RCC 7860 (cell line): Measurements from ENCODE around the gene RNF212.
A peak's percentile ranks its signal among the peaks of the same experiment; 100 is the strongest.

Source experiments
- DNase-seq: peaks from one replicate; pipeline ENCODE4 v3.0.0-alpha.2; 2015; ENCODE audit warnings: low spot score
- FAIRE-seq: peaks from 2 replicates; lab custom pipeline; 2012; peaks lifted over from hg19 to GRCh38; lab: Jason Lieb, UNC

RNF212 gene

GRCh38 chr4:1115528-1116293 is 2.3 kb upstream of the RNF212 start:
- no peak for FAIRE-seq

GRCh38 chr4:1112821-1113182 is 562 bp downstream of the RNF212 start:
- no peak for FAIRE-seq
- DNase-seq = no peak

More at GRCh38 chr4:1115528-1116293, 2.3 kb upstream of the RNF212 start:
- no peak for DNase-seq

- DNase-seq (no peak), FAIRE-seq (no peak)
Observed at GRCh38 chr4:1112174-1112820, 1.1 kb downstream of the RNF212 start.

- DNase-seq = no peak
- FAIRE-seq = no peak
Observed at GRCh38 chr4:1111259-1111809, 2.0 kb downstream of the RNF212 start.

- DNase-seq (peak; percentile 76), FAIRE-seq (peak; percentile 94)
Observed at GRCh38 chr4:1109898-1110506, 3.4 kb downstream of the RNF212 start.

- no peak for FAIRE-seq
Observed at GRCh38 chr4:1109333-1109732, 4.0 kb downstream of the RNF212 start.

GRCh38 chr4:1105662-1106061 is 7.7 kb downstream of the RNF212 start:
- DNase-seq (no peak), FAIRE-seq (no peak)

More at GRCh38 chr4:1109333-1109732, 4.0 kb downstream of the RNF212 start:
- no peak for DNase-seq

GRCh38 chr4:1105067-1105466 is 8.3 kb downstream of the RNF212 start:
- no peak for DNase-seq
- FAIRE-seq = no peak

GRCh38 chr4:1104647-1105046 is 8.7 kb downstream of the RNF212 start:
- FAIRE-seq (no peak), DNase-seq (no peak)

- no peak for DNase-seq
Observed at GRCh38 chr4:1099684-1100335, 13.6 kb downstream of the RNF212 start.

GRCh38 chr4:1099270-1099669 is 14.1 kb downstream of the RNF212 start:
- DNase-seq = no peak
- FAIRE-seq = no peak

More at GRCh38 chr4:1099684-1100335, 13.6 kb downstream of the RNF212 start:
- no peak for FAIRE-seq

- FAIRE-seq (no peak), DNase-seq (no peak)
Observed at GRCh38 chr4:1098311-1098925, 14.9 kb downstream of the RNF212 start.

- FAIRE-seq = no peak
- DNase-seq = no peak
Observed at GRCh38 chr4:1097553-1097952, 15.8 kb downstream of the RNF212 start.

GRCh38 chr4:1096841-1097240 is 16.5 kb downstream of the RNF212 start:
- FAIRE-seq = no peak
- no peak for DNase-seq

GRCh38 chr4:1094336-1094690 is 19.1 kb downstream of the RNF212 start:
- DNase-seq (no peak), FAIRE-seq (no peak)

GRCh38 chr4:1093391-1094335 is 19.7 kb downstream of the RNF212 start:
- FAIRE-seq (no peak), DNase-seq (no peak)

- DNase-seq (no peak), FAIRE-seq (no peak)
Observed at GRCh38 chr4:1092983-1093361, 20.4 kb downstream of the RNF212 start.

- FAIRE-seq = no peak
- DNase-seq = no peak
Observed at GRCh38 chr4:1092026-1092982, 21.1 kb downstream of the RNF212 start.

- no peak for FAIRE-seq
Observed at GRCh38 chr4:1091561-1091995, 21.8 kb downstream of the RNF212 start.

More at GRCh38 chr4:1091561-1091995, 21.8 kb downstream of the RNF212 start:
- no peak for DNase-seq
